Nephron (organoid): ENCODE results near the gene RHO.

Experiments
- H3K27ac Mint-ChIP-seq, 3 experiments: 2 replicates each; pipeline ENCODE4 v1.8.0; 2020; ENCODE audit warnings: mixed read lengths in 3 of 3, mild to moderate bottlenecking in 2 of 3, moderate library complexity in 1 of 3
- H3K27me3 Mint-ChIP-seq: 2 replicates; pipeline ENCODE4 v1.8.0; 2021; ENCODE audit warnings: low read depth, mild to moderate bottlenecking, moderate library complexity, mixed read lengths
- H3K36me3 Mint-ChIP-seq: 2 replicates; pipeline ENCODE4 v1.8.0; 2020; ENCODE audit warnings: low read depth, mixed read lengths
- H3K4me1 Mint-ChIP-seq: 2 replicates; pipeline ENCODE4 v1.8.0; 2020; ENCODE audit warnings: mixed read lengths
- H3K4me3 Mint-ChIP-seq, 3 experiments: 2 replicates each; pipeline ENCODE4 v1.8.0; 2020; ENCODE audit warnings: mild to moderate bottlenecking in 3 of 3, mixed read lengths in 3 of 3, moderate library complexity in 2 of 3
- H3K9me3 Mint-ChIP-seq: 2 replicates; pipeline ENCODE4 v1.8.0; 2020; ENCODE audit warnings: mixed read lengths
- CTCF ChIP-seq, 3 experiments: fragments of 200-600 bp; sonication (generic); IDR thresholded peaks; one replicate each; pipeline ENCODE4 v1.5.0; 2021; ENCODE audit warnings: antibody characterized with exemption in 3 of 3; ENCODE audit not compliant: unreplicated experiment in 3 of 3

RHO gene

GRCh38 chr3:129519896-129520715 lies 8.3 kb upstream of the RHO start:
- no peak for TF ChIP-seq CTCF (IDR thresholded peaks at IDR 0.05; ENCODE audit: unreplicated experiment in 3 of 3)
- no peaks in the 10 kb centered on the region for H3K9me3 Mint-ChIP-seq
- H3K4me3 Mint-ChIP-seq, result no peak overlapping the region
- peaks cover 17% of the 10 kb centered on the region for H3K36me3 Mint-ChIP-seq
- no peak overlapping the region for H3K27ac Mint-ChIP-seq
- H3K27me3 Mint-ChIP-seq, result no peaks in the 10 kb centered on the region
- H3K4me1 Mint-ChIP-seq, result peaks cover 14% of the 10 kb centered on the region

- Mint-ChIP-seq H3K27me3 (no peaks in the 10 kb centered on the region), H3K9me3 (no peaks in the 10 kb centered on the region), H3K36me3 (peaks cover 15% of the 10 kb centered on the region), H3K4me1 (peaks cover 14% of the 10 kb centered on the region), H3K4me3 (no peak overlapping the region), H3K27ac (no peak overlapping the region)
- TF ChIP-seq CTCF (IDR thresholded peaks at IDR 0.05; ENCODE audit: unreplicated experiment in 3 of 3), result no peak
These were observed 7.5 kb upstream of the RHO start for GRCh38 chr3:129520960-129521359.

- Mint-ChIP-seq H3K4me3 (no peak overlapping the region), H3K9me3 (no peaks in the 10 kb centered on the region), H3K27ac (peak overlapping the region in 1 of 3 experiments; percentile 49), H3K36me3 (peaks cover 8% of the 10 kb centered on the region), H3K4me1 (peaks cover 14% of the 10 kb centered on the region), H3K27me3 (no peaks in the 10 kb centered on the region)
- TF ChIP-seq CTCF (IDR thresholded peaks at IDR 0.05; ENCODE audit: unreplicated experiment in 3 of 3), result no peak
These were observed 6.8 kb upstream of the RHO start for GRCh38 chr3:129521611-129522010.

GRCh38 chr3:129522953-129523352 lies 5.5 kb upstream of the RHO start:
- no peak for TF ChIP-seq CTCF (IDR thresholded peaks at IDR 0.05; ENCODE audit: unreplicated experiment in 3 of 3)
- no peaks in the 10 kb centered on the region for H3K27me3 Mint-ChIP-seq
- peaks cover 14% of the 10 kb centered on the region for H3K4me1 Mint-ChIP-seq
- H3K9me3 Mint-ChIP-seq, result no peaks in the 10 kb centered on the region
- peak overlapping the region in 2 of 3 experiments; percentile 15 to 26 for H3K27ac Mint-ChIP-seq
- no peak overlapping the region for H3K4me3 Mint-ChIP-seq
- H3K36me3 Mint-ChIP-seq, result no peaks in the 10 kb centered on the region

- no peak overlapping the region for H3K4me3 Mint-ChIP-seq
- no peaks in the 10 kb centered on the region for H3K36me3 Mint-ChIP-seq
- no peak for TF ChIP-seq CTCF (IDR thresholded peaks at IDR 0.05; ENCODE audit: unreplicated experiment in 3 of 3)
- peaks cover 14% of the 10 kb centered on the region for H3K4me1 Mint-ChIP-seq
- no peak overlapping the region for H3K27ac Mint-ChIP-seq
- H3K9me3 Mint-ChIP-seq, result no peaks in the 10 kb centered on the region
- no peaks in the 10 kb centered on the region for H3K27me3 Mint-ChIP-seq
These were observed 4.4 kb upstream of the RHO start for GRCh38 chr3:129524081-129524480.
